ENCODE data around the gene ST8SIA1.
"Not testable (repeated sequence)": the region's sequence is repeated elsewhere in the genome, so short reads cannot be mapped to it uniquely, and the experiment has no call there.

ST8SIA1 gene

GRCh38 chr12:22172501-22172900, 162.0 kb downstream of the ST8SIA1 start:
- no peak for DNase-seq (ENCODE audit: low spot score)

- no peak for DNase-seq (ENCODE audit: low spot score)
These were observed 165.1 kb downstream of the ST8SIA1 start for GRCh38 chr12:22169376-22169775.

GRCh38 chr12:22164139-22164538, 170.4 kb downstream of the ST8SIA1 start:
- no peak for DNase-seq (ENCODE audit: low spot score)

GRCh38 chr12:22163594-22163993, 170.9 kb downstream of the ST8SIA1 start:
- no peak for DNase-seq (ENCODE audit: low spot score)

GRCh38 chr12:22160396-22161003, 174.0 kb downstream of the ST8SIA1 start:
- DNase-seq (ENCODE audit: low spot score): no peak

- not testable (repeated sequence) for DNase-seq (ENCODE audit: low spot score)
These were observed 185.2 kb downstream of the ST8SIA1 start for GRCh38 chr12:22149286-22149685.

GRCh38 chr12:22146686-22147085, 187.8 kb downstream of the ST8SIA1 start:
- DNase-seq (ENCODE audit: low spot score): not testable (repeated sequence)
